Measurements from ENCODE around the gene IFI6. TPM values are rescaled to one million over a fixed set of nuclear protein-coding genes. Genes with fewer than 3 reads are reported as not detected.

IFI6 gene
- total and polyA plus RNA-seq, 2 of the 4 experiments (the other 2 are of a cell fraction) = 7.3 to 16.8 TPM

DNA sequence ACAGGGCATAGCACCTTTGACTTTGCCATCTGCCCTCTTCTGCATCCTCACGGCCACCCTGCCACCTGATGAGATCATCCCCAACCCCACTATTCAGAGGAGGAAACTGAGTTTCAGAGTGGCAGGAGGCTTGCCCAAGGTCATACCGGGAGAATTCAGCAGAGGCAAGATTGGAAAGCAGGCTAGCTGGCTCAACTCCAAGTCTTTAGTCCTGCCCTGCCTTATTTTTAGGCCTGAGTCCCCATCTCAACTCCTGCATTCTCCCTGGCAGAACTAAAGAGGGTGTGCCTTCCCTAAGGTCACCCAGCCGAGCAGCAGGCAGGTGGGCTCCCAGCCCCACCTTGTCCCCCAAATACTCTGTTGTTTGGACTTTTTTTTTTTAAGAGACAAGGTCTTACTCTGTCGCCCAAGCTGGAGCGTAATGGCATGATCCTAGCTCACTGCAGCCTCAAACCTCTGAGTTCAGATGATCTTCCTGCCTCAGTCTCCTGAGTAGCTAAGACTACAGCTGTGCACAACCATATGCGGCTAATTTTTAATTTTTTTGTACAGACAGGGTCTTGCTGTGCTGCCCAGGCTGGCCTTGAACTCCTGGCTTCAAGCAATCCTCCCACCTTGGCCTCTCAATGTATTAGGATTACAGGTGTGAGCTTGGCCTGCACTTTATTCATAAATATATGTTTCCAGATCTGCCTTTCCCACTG is 23.2 kb downstream of the IFI6 start:
- Histone ChIP-seq H3K23ac (ENCODE audit: low read depth, low read length) (no peak overlapping the region), H3K9me3 (ENCODE audit: control insufficient read depth, insufficient read depth, low read length) (no peaks in the 10 kb centered on the region), H3K27ac (ENCODE audit: insufficient read depth, low read length) (no peak overlapping the region), H2AK9ac (replicated peaks; ENCODE audit: low read depth, low read length, poor library complexity) (no peak overlapping the region), H3K79me1 (ENCODE audit: low read depth in 1 of 2, low read length in 2 of 2) (no peaks in the 10 kb centered on the region), H2BK15ac (ENCODE audit: low read depth, low read length) (no peak overlapping the region), H2BK120ac (ENCODE audit: low read depth, low read length) (no peak overlapping the region), H3K4me3 (ENCODE audit: insufficient read depth, low read depth, low read length) (no peak overlapping the region), H3K18ac (ENCODE audit: low read depth, low read length) (no peak overlapping the region), H4K91ac (ENCODE audit: insufficient read depth, low read depth, low read length) (no peak overlapping the region), H2BK5ac (ENCODE audit: low read depth, low read length, poor library complexity, severe bottlenecking) (no peak overlapping the region), H3K9me1 (ENCODE audit: insufficient read depth, low read length) (peaks cover 9% of the 10 kb centered on the region), H3K14ac (replicated peaks; ENCODE audit: low read depth, low read length) (no peak overlapping the region), H3K4ac (ENCODE audit: low read depth, low read length) (no peak overlapping the region), H2BK20ac (ENCODE audit: low read depth, low read length) (no peak overlapping the region), H2AFZ (replicated peaks; ENCODE audit: low read length, poor library complexity) (no peak overlapping the region), H4K8ac (ENCODE audit: low read depth in 2 of 2, low read length in 2 of 2) (no peak overlapping the region), H2AK5ac (ENCODE audit: low read depth, low read length) (no peak overlapping the region), H3K4me2 (ENCODE audit: low read depth, low read length) (no peak overlapping the region), H4K20me1 (ENCODE audit: insufficient read depth, low read length) (no peaks in the 10 kb centered on the region), H3K4me1 (ENCODE audit: control insufficient read depth, insufficient read depth, low read length) (peaks cover 4% of the 10 kb centered on the region), H3K56ac (ENCODE audit: extremely low read depth, insufficient read depth, low read length) (no peak overlapping the region), H3K27me3 (ENCODE audit: control insufficient read depth, insufficient read depth, low read length) (peaks cover 6% of the 10 kb centered on the region; the same call in 1 of the 2 replicates), H4K5ac (ENCODE audit: low read depth, low read length) (no peak overlapping the region), H3K9ac (ENCODE audit: low read depth, low read length) (no peak overlapping the region), H3K36me3 (ENCODE audit: control insufficient read depth, insufficient read depth, low read length) (no peaks in the 10 kb centered on the region)
- intact Hi-C loops (cut with micrococcal nuclease) (no loop called here), in situ Hi-C loops (cut with MboI; ENCODE audit: low sequenced_read_pairs) (no loop called here), dilution Hi-C loops (cut with HindIII; ENCODE audit: low sequenced_read_pairs, unreplicated experiment) (no loop called here)
- no peak for DNase-seq
- ChIA-PET POLR2A (ENCODE audit: unreplicated experiment) (no interaction called here), CTCF (interaction anchor here (2.8 kb wide), 1 partner anchor 13 kb away, joined by 11 read pairs; no protein-coding TSS in a partner anchor)
- WGBS, 2 experiments (ENCODE audit: extremely low coverage in 2 of 2, insufficient read length in 1 of 2) = 91% methylated on average over 4 of the region's 6 CpGs; no CpG with 5 or more reads in 1 of the 2 experiments
- no peak for ATAC-seq (ENCODE audit: low read depth)
- no peak for TF ChIP-seq RCOR1 (IDR thresholded peaks at IDR 0.05; ENCODE audit: insufficient replicate concordance, low read length)
- TF ChIP-seq, protein P1, sequence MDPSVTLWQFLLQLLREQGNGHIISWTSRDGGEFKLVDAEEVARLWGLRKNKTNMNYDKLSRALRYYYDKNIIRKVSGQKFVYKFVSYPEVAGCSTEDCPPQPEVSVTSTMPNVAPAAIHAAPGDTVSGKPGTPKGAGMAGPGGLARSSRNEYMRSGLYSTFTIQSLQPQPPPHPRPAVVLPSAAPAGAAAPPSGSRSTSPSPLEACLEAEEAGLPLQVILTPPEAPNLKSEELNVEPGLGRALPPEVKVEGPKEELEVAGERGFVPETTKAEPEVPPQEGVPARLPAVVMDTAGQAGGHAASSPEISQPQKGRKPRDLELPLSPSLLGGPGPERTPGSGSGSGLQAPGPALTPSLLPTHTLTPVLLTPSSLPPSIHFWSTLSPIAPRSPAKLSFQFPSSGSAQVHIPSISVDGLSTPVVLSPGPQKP (IDR thresholded peaks at IDR 0.05; ENCODE audit: borderline replicate concordance, low read depth, low read length) = no peak
- BruUV-seq (replicated peaks) = no TSS peak
